GM20000 (cell line): ENCODE data around the gene FBXW12.

Experiments
- DNase-seq: peaks from one replicate; pipeline ENCODE4 v3.0.0; 2012; ENCODE audit warnings: low spot score
- TF ChIP-seq, protein P1 (sequence below): IDR thresholded peaks from 2 replicates; pipeline ENCODE4 v1.5.1; 2012; ENCODE audit warnings: mild to moderate bottlenecking, control low read depth; ENCODE audit errors: extremely low read depth, missing control alignments

The FBXW12 gene

GRCh38 chr3:48420561-48420960 is 48.5 kb downstream of the FBXW12 start:
- TF ChIP-seq, protein P1, sequence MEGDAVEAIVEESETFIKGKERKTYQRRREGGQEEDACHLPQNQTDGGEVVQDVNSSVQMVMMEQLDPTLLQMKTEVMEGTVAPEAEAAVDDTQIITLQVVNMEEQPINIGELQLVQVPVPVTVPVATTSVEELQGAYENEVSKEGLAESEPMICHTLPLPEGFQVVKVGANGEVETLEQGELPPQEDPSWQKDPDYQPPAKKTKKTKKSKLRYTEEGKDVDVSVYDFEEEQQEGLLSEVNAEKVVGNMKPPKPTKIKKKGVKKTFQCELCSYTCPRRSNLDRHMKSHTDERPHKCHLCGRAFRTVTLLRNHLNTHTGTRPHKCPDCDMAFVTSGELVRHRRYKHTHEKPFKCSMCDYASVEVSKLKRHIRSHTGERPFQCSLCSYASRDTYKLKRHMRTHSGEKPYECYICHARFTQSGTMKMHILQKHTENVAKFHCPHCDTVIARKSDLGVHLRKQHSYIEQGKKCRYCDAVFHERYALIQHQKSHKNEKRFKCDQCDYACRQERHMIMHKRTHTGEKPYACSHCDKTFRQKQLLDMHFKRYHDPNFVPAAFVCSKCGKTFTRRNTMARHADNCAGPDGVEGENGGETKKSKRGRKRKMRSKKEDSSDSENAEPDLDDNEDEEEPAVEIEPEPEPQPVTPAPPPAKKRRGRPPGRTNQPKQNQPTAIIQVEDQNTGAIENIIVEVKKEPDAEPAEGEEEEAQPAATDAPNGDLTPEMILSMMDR: no peak
- DNase-seq: no peak

- peak; percentile 39 for DNase-seq
Observed at GRCh38 chr3:48422272-48422671, 50.3 kb downstream of the FBXW12 start.

GRCh38 chr3:48422681-48423080 is 50.7 kb downstream of the FBXW12 start:
- TF ChIP-seq, protein P1: no peak
- no peak for DNase-seq

More at GRCh38 chr3:48422272-48422671, 50.3 kb downstream of the FBXW12 start:
- TF ChIP-seq, protein P1: no peak

GRCh38 chr3:48423241-48423882 is 51.3 kb downstream of the FBXW12 start:
- DNase-seq: no peak
- TF ChIP-seq, protein P1: no peak

DNA sequence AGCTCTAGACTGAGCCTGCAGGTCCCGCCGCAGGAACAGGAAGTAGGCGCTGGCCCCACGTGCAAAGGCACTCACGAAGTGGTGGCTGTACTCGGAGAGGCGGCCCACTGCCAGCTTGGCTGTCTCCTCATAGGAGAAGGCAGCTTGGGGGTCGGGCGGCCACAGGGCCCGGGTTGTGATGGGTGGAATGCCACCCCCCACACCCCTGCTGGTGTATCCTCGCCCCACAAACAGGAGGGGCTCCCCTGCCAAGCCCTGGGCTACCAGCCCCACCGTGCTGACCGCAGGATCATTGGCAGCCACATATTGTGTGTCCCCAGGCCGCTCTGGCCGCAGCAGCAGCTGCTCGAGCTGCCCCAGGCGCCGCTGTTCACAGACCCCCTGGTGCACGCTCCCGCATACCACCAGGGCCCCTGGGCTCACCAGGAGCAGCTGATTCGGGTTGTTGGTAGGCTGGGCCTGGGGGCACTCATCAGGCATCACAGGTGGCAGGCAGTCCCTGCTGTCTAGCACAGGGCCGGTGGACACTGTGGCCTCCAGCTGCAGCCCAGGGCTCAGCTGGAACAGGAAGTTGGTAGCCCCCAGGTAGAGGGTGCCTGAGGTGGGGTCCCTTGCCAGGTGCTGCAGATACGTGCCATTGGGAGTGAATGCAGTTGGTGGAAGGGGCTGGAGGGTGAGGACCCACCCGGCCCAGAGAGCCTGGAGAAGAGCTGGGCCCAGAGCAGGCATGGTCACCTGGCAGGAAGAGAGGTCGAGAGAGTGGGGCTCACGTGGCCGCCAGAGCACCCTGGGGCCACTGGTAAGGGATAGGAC is 52.1 kb downstream of the FBXW12 start:
- no peak for DNase-seq
- TF ChIP-seq, protein P1: no peak

DNA sequence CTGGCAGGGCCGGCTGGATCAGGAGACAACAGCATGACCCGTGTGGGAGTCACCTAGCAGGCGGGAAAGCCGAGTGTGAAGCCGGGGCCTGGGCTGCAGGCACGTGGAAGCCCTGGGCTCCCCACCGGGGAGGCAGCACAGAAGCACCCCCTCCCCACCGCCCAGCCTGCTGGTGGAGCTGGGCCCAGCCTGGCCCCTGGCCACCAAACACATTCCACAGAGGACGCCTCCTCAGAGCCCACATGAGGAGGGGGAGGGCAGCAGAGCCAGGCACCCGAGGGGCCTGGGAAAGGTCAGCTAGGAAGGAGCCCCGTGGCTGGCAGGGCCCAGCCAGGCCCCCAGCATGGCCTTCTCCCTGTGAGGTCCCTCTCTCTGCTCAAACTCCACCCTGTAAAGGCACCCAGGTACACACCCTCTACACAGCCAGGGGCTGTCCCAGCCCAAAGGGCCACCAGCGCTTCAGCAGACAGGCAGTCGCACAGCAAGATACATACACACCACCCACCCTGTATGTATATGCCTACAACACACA is 53.3 kb downstream of the FBXW12 start:
- TF ChIP-seq, protein P1: no peak
- DNase-seq: no peak

GRCh38 chr3:48426401-48426909 is 54.4 kb downstream of the FBXW12 start:
- peak; percentile 20 for DNase-seq
- TF ChIP-seq, protein P1: no peak
